BLaER1 (cell line): ENCODE results near the gene EDEM1.

Experiments used
- H3K27ac ChIP-seq: shearing (Covaris generic); formaldehyde crosslinking; 2 replicates; pipeline ENCODE4 v1.8.1; 2022
- H3K27me3 ChIP-seq: shearing (Covaris generic); formaldehyde crosslinking; 2 replicates; pipeline ENCODE4 v1.8.1; 2022
- H3K36me3 ChIP-seq: shearing (Covaris generic); formaldehyde crosslinking; 2 replicates; pipeline ENCODE4 v1.8.1; 2022
- H3K4me1 ChIP-seq: shearing (Covaris generic); formaldehyde crosslinking; 2 replicates; pipeline ENCODE4 v1.8.1; 2022
- H3K4me2 ChIP-seq: shearing (Covaris generic); formaldehyde crosslinking; 2 replicates; pipeline ENCODE4 v1.8.1; 2022
- H3K4me3 ChIP-seq: shearing (Covaris generic); formaldehyde crosslinking; 2 replicates; pipeline ENCODE4 v1.8.1; 2022
- H3K9ac ChIP-seq: shearing (Covaris generic); formaldehyde crosslinking; 2 replicates; pipeline ENCODE4 v1.8.1; 2022
- H3K9me3 ChIP-seq: shearing (Covaris generic); formaldehyde crosslinking; 2 replicates; pipeline ENCODE4 v1.8.1; 2022
- H4K20me1 ChIP-seq: shearing (Covaris generic); formaldehyde crosslinking; 2 replicates; pipeline ENCODE4 v1.8.1; 2022
- Cebpa-rat ChIP-seq: shearing (Covaris generic); IDR thresholded peaks from 2 replicates; pipeline ENCODE4 v1.8.1; 2022

Gene EDEM1

GRCh38 chr3:5187920-5188418 is 462 bp downstream of the EDEM1 start:
- Histone ChIP-seq H3K9me3 (no peaks in the 10 kb centered on the region), H3K4me2 (peak overlapping the region; percentile 97; the same call in 1 of the 2 replicates), H3K36me3 (peaks cover 47% of the 10 kb centered on the region), H3K9ac (peak overlapping the region; percentile 100), H3K4me3 (peak overlapping the region; percentile 98), H4K20me1 (peaks cover 55% of the 10 kb centered on the region), H3K4me1 (peaks cover 33% of the 10 kb centered on the region), H3K27ac (peak overlapping the region; percentile 100), H3K27me3 (no peaks in the 10 kb centered on the region)
- no peak for TF ChIP-seq Cebpa-rat

GRCh38 chr3:5188419-5189221 is 1.1 kb downstream of the EDEM1 start:
- peak overlapping the region; percentile 100 for H3K27ac ChIP-seq
- peaks cover 54% of the 10 kb centered on the region for H3K36me3 ChIP-seq
- peak overlapping the region; percentile 98 for H3K4me3 ChIP-seq
- H3K4me1 ChIP-seq = peaks cover 33% of the 10 kb centered on the region
- H3K27me3 ChIP-seq = no peaks in the 10 kb centered on the region
- no peaks in the 10 kb centered on the region for H3K9me3 ChIP-seq
- peak overlapping the region; percentile 97 for H3K4me2 ChIP-seq
- H4K20me1 ChIP-seq = peaks cover 61% of the 10 kb centered on the region
- H3K9ac ChIP-seq = peak overlapping the region; percentile 100
- no peak for TF ChIP-seq Cebpa-rat

- peak overlapping the region; percentile 97 for H3K4me2 ChIP-seq
- peak overlapping the region; percentile 100 for H3K27ac ChIP-seq
- TF ChIP-seq Cebpa-rat = no peak
- peak overlapping the region; percentile 100 for H3K9ac ChIP-seq
- no peaks in the 10 kb centered on the region for H3K9me3 ChIP-seq
- H3K4me1 ChIP-seq = peaks cover 33% of the 10 kb centered on the region
- no peaks in the 10 kb centered on the region for H3K27me3 ChIP-seq
- H4K20me1 ChIP-seq = peaks cover 78% of the 10 kb centered on the region
- peak overlapping the region; percentile 98 for H3K4me3 ChIP-seq
- H3K36me3 ChIP-seq = peaks cover 70% of the 10 kb centered on the region
Measured at GRCh38 chr3:5190147-5190791, 2.8 kb downstream of the EDEM1 start.

- H3K4me3 ChIP-seq = peak overlapping the region; percentile 98
- peaks cover 42% of the 10 kb centered on the region for H3K4me1 ChIP-seq
- H3K4me2 ChIP-seq = peak overlapping the region; percentile 97
- peaks cover 92% of the 10 kb centered on the region for H4K20me1 ChIP-seq
- no peaks in the 10 kb centered on the region for H3K9me3 ChIP-seq
- peak overlapping the region; percentile 100 for H3K9ac ChIP-seq
- peak overlapping the region; percentile 100 for H3K27ac ChIP-seq
- no peaks in the 10 kb centered on the region for H3K27me3 ChIP-seq
- no peak for TF ChIP-seq Cebpa-rat
- H3K36me3 ChIP-seq = peaks cover 85% of the 10 kb centered on the region
Measured at GRCh38 chr3:5191555-5192304, 4.2 kb downstream of the EDEM1 start.

- Histone ChIP-seq H3K27me3 (no peaks in the 10 kb centered on the region), H3K4me3 (peak overlapping the region; percentile 98), H3K27ac (peak overlapping the region; percentile 100), H4K20me1 (peaks cover 100% of the 10 kb centered on the region), H3K9me3 (no peaks in the 10 kb centered on the region), H3K9ac (peak overlapping the region; percentile 100), H3K36me3 (peaks cover 95% of the 10 kb centered on the region), H3K4me1 (peaks cover 52% of the 10 kb centered on the region), H3K4me2 (peak overlapping the region; percentile 97)
- TF ChIP-seq Cebpa-rat = no peak
Measured at GRCh38 chr3:5192571-5193365, 5.3 kb downstream of the EDEM1 start.

- Histone ChIP-seq H3K36me3 (peaks cover 100% of the 10 kb centered on the region), H3K4me2 (peak overlapping the region; percentile 97), H3K27ac (peak overlapping the region; percentile 100), H3K9me3 (no peaks in the 10 kb centered on the region), H3K9ac (peak overlapping the region; percentile 100), H4K20me1 (peaks cover 100% of the 10 kb centered on the region), H3K4me3 (peak overlapping the region; percentile 98), H3K27me3 (no peaks in the 10 kb centered on the region), H3K4me1 (peaks cover 68% of the 10 kb centered on the region)
- TF ChIP-seq Cebpa-rat = no peak
Measured at GRCh38 chr3:5194341-5194740, 6.8 kb downstream of the EDEM1 start.

- Histone ChIP-seq H3K4me3 (peak overlapping the region; percentile 98), H3K27ac (peak overlapping the region; percentile 100), H3K4me2 (peak overlapping the region; percentile 97), H3K27me3 (no peaks in the 10 kb centered on the region), H4K20me1 (peaks cover 100% of the 10 kb centered on the region), H3K9me3 (no peaks in the 10 kb centered on the region), H3K36me3 (peaks cover 100% of the 10 kb centered on the region), H3K9ac (peak overlapping the region; percentile 100), H3K4me1 (peaks cover 74% of the 10 kb centered on the region)
- TF ChIP-seq Cebpa-rat = no peak; the same call in 1 of the 2 replicates
Measured at GRCh38 chr3:5194801-5195509, 7.4 kb downstream of the EDEM1 start.

GRCh38 chr3:5195605-5196004 is 8.1 kb downstream of the EDEM1 start:
- peak overlapping the region; percentile 100 for H3K27ac ChIP-seq
- TF ChIP-seq Cebpa-rat = no peak

More at GRCh38 chr3:5195605-5196004, 8.1 kb downstream of the EDEM1 start:
- H4K20me1 ChIP-seq = peaks cover 100% of the 10 kb centered on the region
- H3K4me3 ChIP-seq = peak overlapping the region; percentile 98
- no peaks in the 10 kb centered on the region for H3K9me3 ChIP-seq
- H3K27me3 ChIP-seq = no peaks in the 10 kb centered on the region
- H3K4me2 ChIP-seq = peak overlapping the region; percentile 97
- H3K36me3 ChIP-seq = peaks cover 100% of the 10 kb centered on the region
- peak overlapping the region; percentile 100 for H3K9ac ChIP-seq
- peaks cover 81% of the 10 kb centered on the region for H3K4me1 ChIP-seq
